ENCODE measurements around the gene PRSS57. TPM values are rescaled to one million over a fixed set of nuclear protein-coding genes. Genes with fewer than 3 reads are reported as not detected.
A peak's percentile ranks its signal among the peaks of the same experiment; 100 is the strongest.
"Not testable (repeated sequence)": the region's sequence is repeated elsewhere in the genome, so short reads cannot be mapped to it uniquely, and the experiment has no call there.

The PRSS57 gene
- not detected in 2 replicates for polyA plus RNA-seq (2014; cell fraction: cytosol; rRNA removed)
- not detected in 2 replicates for polyA plus RNA-seq (2014; cell fraction: nucleus; rRNA removed)

DNA sequence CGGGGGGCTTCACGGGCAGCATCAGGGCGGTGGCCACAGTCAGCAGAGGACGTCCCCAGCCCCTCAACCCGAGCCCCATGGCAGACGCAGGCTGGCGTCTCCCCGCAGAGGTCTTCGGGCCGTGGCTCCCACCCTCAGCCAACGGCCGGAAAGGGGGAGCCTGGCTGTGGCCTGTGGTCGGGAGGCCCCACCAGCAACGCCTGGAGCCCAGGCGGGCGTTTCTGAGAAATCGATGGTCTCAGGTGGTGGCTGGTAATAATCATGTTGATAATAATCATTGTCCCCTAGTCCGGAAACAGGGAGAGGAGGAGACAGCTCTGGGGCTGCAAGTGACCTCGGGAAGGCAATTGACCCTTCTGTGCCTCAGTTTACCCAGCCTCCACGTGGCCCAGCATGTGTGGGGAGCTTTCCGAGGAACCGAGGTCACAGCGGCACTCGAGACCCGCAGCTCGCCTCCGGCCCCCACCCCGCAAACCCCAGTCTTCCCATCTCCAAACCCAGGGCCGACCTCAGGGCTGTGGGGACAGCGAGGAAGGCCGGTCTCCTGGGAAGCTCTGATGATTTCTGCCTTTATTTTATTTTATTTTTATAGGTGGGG, at the start of gene PRSS57:
Gene PRSS57, minus strand, starts transcription at position 101 of the 598 bp plus-strand sequence. Its CDS starts 22 bp downstream, at position 79.
- DNase-seq (ENCODE audit: low spot score) = no peak

DNA sequence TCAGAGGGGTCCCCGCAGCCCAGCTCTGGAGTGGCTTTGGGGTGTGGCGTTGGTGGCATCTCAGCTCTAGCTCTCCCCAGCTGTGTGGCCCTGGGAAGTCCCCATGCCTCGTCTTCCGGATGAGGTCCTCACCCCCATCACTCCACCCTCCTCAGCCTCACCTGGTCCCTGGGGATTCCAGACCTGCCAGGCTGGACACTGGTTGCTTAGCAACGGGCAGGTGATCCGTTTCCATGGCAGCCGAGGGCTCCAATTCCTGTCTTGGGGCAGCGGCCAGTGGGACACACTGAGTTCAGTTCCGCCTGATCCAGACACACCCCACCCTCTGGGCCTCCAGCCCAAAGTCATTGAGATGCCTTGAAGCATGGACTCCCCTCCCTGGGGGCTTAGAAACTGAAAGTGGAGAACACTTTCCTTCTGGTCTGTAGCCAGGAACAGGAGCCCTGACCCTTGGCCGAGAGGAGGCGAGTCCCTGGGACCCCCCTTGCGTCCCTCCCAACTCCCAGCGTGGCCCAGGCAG, 48.0 kb upstream of the PRSS57 start:
- peak; percentile 58 for DNase-seq (ENCODE audit: low spot score)

DNA sequence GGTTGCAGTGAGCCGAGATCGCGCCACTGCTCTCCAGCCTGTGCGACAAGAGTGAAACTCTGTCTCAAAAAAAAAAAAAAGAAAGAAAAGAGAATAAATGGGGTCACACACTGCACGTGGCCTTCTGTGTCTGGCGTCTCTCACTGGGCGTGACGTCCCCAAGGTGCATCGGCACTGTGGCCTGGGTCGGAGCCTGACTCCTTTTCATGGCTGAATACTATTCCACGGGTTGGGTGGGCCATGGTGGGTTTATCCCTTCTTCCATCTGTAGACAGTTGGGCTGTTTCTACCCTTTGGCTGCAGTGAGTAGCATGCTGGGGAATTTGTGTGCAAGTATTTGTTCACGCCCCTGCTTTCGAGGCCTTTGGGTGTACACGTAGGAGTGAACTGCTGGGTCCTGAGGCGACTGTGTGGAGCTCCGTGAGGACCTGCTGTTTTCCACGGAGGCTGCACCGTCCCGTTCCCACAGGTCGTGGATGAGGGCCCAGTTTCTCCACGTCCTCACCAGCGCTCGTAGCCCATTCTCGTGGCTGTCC, 47.4 kb upstream of the PRSS57 start:
- DNase-seq (ENCODE audit: low spot score) = no peak

DNA sequence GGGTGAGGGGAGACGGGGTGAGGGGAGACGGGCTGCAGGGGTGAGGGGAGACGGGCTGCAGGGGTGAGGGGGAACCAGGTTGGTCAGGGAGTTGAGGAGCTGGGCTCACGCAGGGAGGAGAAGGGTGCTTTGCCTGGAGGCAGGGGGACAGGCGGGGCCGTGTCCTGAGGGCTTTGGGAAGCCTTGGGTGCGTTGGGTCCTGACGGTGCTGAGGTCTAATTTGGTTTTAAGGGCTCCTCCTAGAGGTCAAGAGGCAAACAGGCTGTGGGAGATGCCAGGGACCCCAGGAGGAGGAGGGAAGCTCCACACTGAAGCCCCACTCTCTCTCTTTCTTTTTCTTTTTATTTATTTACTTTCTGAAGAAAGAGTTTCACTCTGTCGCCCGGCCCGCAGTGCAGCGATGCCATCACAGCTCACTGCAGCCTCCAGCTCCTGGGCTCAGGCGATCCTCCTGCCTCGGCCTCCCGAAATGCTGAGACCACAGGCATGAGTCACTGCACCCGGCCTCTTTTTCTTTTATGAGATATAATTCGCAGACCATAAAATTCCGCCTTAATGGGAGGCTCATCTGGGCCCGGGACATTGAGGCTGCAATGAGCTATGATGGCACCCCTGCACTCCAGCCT, 46.4 kb upstream of the PRSS57 start:
- DNase-seq (ENCODE audit: low spot score) = peak; percentile 58

DNA sequence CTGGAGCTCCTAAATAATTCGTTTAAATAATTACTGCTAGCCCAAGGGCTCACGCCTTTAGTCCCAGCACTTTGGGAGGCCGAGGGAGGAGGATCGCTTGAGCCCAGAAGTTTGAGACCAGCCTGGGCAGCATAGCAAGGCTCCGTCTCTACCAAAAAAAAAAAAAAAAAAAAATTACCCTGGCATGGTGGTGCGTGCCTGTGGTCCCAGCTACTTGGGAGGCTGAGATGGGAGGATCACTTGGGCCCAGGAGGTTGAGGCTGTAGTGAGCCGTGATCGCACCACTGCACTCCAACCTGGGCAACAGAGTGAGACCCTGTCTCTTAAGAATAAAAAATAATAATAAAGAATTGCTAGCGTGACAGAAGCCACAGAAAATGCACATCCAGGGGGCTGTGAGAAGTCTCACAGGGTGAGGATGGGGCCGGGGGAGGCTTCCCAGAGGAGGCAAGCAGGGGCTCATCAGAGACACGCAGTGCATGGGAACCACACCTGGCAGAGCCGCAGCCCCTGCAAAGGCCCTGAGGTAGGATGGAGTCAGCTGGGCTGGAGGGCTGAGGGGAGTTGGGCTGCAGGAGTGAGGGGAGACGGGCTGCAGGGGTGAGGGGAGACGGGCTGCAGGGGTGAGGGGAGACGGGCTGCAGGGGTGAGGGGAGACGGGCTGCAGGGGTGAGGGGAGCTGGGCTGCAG, 45.7 kb upstream of the PRSS57 start:
- DNase-seq (ENCODE audit: low spot score) = not testable (repeated sequence)

DNA sequence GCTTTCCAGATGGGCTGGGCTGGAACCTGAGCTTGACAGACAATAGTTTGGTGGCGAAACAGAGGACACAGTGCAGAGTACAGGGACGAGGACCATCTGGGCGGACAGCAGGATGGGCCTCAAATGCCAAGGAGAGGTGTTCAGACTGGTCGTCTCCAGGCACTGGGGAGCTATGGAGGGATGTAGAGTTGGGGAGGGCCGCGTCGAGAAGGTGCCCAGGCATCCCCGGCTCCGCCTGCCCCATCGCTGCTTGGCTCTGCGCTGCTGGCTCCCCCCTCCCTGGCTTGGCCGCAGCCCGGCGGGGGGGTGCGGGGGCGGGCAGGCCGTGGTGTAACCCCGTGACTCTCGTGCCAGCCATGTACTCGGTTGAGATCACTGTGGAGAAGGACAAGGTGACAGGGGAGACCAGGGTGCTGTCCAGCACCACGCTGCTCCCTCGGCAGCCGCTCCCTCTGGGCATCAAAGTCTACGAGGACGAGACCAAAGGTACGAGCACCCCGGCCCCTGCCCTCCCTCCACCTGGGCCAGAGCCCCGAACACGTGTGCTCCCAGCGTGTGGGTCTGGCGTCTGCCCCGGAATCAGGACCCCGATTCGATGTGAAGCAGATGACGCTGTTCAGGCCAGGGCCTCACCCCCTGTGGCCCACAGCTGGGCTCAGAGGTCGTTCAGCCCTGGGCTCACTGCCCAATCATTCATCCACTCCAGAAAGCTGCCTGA, 44.9 kb upstream of the PRSS57 start:
- DNase-seq (ENCODE audit: low spot score) = no peak

DNA sequence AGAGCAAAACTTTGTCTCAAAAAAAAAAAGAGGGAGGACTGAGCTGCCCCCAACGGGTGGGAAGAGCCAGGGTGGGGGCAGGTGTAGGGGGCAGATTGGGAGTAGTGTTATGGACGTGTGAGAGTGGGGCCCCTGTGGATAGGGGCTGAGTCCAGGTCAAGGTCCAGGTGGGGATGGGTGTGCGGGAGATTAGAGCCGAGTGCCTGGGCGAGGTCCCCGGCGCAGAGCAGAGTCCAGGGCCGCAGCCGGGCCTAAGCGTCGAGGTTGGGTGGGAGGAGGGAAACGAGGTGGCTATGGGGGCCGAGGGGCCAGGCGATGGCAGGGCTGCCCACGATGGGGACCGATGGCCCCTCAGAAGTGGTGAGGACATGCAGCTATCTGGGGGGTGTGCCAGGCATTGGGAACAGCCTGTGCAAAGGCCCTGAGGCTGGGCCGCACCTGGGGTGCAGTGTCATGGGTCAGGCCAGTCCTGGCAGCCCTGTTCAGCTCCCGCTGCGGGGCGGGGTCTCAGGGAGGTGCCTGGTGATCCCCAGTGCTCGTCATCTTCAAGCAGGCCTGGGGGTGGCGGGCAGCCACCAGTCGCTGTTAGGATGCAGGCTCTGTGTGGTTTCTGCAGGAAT, 43.4 kb upstream of the PRSS57 start:
- DNase-seq (ENCODE audit: low spot score) = no peak

DNA sequence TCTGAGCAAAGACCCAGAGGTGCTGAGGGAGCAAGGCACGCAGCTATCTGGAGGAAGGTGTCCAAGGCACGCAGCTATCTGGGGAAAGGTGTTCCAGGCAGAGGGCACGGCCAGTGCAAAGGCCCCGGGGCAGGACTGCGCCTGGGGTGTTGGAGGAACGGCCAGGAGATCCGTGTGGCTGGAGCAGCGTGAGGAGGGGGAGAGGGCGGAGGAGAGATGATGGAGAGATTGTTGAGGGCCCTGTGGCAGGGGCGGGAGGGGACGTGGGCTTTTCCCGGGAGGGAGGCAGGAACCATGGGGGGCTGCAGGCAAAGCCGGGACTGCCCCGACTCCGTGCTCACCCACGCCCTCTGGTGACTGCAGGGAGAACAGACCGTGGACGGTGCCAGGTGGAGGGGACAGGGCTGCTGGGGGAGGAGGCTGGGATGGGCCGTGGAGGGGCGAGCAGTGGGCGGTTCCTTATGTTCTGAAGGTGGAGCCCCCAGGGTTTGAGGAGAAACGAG, 42.4 kb upstream of the PRSS57 start:
- DNase-seq (ENCODE audit: low spot score) = peak; percentile 57

DNA sequence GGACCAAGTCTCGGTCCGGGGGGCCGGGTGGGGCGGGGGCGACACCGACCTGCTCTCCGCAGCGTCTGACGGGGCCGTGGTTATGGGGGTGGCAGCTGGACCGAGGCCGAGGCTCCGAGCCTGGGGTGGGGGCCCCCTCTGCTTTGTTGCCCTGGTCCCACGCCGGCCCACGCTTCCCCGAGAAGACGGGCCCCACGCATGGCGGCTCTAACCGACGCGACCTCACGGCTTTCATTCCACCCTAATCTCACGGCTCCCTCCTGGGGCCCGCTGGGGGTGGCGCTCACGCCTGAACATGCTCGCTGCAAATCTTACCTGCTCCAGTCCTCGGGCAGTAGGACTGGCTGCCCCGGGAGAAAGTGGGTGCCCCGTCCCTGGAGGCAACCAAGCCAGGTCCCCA, 40.9 kb upstream of the PRSS57 start:
- no peak for DNase-seq (ENCODE audit: low spot score)

DNA sequence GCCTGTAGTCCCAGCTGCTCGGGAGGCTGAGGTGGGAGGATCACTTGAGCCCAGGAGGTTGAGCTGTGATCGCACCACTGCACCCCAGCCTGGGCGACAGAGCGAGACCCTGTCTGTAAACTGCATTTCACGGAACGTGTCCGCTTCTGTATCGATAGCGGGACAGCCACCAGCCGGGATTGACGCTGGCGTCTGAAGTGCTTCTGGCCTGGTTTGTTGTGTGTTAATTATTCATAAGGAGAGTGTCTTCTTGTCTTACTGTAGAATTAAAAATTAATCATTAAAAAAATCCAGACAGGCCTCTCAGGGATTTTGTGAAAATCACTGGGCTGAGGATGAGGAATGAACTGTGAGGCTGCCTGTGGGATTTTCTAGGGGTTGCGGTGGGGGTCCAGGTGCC, 39.5 kb upstream of the PRSS57 start:
- no peak for DNase-seq (ENCODE audit: low spot score)

DNA sequence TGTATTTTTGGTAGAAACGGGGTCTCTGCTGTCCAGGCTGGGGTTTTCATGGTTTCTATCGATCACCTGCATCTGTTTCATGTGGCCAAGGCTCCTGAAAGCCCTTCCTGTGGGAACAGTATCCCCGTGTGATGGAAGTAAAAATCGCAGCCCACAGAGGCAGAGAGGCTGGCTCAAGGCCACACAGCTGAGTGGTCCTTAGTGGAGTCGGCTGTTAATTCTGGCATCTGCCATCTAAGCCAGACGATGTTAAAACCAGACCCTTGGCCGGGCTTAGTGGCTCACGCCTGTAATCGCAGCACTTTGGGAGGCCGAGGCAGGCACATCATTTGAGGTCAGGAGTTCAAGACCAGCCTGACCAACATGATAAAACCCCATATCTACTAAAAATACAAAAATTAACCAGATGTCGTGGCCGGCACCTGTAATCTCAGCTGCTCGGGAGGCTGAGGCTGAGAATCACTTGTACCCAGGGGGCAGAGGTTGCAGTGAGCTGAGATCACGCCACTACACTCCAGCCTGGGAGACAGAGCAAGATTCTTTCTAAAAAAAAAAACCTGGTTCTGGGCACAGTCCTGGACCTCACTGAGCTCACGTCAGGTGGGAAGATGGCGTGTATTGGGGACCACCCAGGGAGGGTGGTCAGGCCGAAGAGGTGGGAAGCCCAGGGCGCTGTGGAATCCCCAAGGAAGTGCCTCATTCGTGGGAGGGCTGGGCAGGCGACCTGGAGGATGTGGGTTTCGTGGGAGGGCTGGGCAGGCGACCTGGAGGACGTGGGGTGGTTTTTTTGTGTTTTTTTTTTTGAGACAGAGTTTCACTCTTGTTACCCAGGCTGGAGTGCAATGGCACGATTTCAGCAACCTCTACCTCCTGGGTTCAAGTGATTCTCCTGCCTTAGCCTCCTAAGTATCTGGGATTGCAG, 37.2 kb upstream of the PRSS57 start:
- DNase-seq (ENCODE audit: low spot score) = no peak

DNA sequence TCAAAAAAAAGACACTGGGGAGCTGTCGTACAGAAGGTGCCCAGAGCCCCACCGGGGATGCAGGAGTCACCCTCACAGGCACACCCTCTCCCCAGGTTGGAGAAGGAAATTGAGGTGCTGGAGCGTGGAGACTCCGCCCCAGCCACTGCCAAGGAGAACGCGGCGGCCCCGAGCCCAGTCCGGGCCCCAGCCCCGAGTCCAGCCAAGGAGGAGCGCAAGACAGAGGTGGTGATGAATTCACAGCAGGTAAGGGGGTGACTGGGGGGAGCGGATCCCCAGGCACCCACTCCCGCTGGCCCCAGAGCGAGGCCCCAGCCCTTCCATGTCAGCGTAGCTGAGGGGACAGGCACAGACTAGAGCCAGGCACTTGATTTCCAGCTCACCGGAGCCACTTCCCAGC, 35.7 kb upstream of the PRSS57 start:
- DNase-seq (ENCODE audit: low spot score) = no peak

DNA sequence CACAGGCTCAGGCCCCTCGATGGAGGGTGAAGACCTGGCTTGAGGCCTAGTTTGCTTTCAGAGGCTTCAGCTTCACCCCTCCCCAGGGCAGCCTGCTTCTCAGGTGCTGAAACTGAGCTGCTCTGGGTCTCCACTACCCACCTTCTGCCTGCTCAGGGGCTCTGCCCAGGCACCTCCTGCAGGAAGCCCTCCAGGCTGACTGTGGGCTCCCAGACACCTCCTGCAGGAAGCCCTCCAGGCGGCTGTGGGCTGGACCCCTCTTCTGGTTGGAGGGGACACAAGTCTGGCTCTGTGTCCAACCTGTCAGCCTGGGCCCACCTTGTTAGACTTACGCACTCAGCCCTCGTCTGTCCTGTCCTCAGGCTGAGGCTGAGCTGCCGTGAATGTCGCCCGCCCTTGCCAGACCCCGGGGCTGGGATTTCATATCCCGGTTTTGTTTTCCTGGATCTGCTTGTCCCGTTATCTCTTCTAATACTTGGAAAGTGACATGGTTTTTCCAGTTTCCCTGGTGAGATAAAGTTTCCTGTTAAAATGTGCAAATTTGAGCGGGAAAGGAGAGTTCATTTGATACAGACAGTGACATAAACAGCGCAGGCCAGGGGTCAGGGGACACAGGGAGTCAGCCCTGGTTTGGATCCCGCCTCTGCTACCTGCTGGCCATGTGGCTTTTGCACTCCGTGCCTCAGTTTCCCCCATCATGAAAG, 34.9 kb upstream of the PRSS57 start:
- DNase-seq (ENCODE audit: low spot score) = no peak

DNA sequence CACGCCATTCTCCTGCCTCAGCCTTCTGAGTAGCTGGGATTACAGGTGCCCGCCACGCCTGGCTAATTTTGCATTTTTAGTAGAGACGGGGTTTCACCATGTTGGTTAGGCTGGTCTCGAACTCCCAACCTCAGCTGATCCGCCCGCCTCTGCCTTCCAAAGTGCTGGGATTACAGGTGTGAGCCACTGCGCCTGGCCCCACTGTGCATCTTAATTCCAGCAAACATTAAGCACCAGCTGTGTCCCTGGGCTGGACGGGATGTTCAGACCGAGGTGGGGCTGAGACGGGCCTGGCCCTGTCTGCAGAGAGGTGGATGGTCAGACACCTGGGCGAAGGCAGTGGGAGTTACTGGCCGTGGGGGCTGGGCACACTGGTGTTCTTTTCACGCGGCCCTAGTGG, 34.3 kb upstream of the PRSS57 start:
- DNase-seq (ENCODE audit: low spot score) = not testable (repeated sequence)

DNA sequence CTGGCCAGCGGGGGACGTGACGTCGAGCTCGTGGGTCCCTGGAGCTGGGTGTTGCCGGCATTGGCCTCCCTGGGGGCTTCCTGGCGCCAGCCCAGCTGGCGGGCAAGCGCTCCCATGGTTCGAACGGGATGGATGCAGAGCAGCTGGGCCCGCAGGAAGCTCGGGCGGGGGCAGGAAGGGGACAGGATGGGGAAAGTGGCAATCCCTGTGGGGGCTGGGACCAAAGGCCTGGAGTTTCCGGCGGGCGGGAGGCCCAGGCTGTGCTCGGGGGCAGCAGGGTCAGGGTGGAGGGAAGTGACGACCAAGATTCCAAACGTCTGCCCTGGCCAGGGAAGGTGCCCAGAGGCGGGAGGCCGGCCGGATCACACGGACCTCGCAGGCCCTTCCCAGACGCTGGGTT, 32.8 kb upstream of the PRSS57 start:
- DNase-seq (ENCODE audit: low spot score) = no peak

DNA sequence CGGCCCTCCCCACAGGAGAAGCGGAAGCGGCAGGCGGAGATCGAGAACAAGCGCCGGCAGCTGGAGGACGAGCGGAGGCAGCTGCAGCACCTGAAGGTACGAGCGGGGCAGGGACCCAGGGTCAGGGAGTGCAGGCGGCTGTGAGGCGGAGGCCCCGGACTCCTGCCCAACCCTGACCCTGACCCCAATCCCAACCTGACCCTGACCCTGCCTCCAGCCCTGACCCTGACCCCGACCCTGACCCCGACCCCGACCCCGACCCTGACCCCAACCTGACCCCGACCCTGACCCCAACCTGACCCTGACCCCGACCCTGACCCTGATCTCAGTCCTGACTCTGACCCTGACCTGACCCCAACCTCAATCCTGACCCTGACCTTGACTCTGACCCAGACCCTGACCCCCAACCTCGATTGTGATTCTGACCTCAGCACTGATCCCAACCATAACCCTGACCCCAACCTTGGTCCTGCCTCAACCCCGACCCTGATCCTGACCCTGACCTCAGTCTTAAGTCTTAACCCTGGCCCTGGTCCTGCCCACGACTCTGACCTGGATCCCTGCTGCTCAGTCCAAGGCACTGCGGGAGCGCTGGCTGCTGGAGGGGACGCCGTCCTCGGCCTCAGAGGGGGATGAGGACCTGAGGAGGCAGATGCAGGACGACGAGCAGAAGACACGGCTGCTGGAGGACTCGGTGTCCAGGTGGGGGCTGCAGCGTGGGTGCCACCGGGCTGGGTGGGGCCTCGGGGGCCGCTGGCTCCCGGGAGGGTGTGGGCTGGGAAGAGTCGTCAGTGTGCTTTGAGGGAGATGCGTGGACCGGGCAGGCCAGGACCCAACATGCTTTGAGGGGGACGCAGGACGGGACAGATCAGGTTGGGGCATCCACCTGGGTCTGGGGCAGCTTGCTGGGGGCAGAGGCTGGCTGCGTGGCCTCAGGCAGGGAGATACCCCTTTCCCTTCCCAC, 32.0 kb upstream of the PRSS57 start:
- no peak for DNase-seq (ENCODE audit: low spot score)

DNA sequence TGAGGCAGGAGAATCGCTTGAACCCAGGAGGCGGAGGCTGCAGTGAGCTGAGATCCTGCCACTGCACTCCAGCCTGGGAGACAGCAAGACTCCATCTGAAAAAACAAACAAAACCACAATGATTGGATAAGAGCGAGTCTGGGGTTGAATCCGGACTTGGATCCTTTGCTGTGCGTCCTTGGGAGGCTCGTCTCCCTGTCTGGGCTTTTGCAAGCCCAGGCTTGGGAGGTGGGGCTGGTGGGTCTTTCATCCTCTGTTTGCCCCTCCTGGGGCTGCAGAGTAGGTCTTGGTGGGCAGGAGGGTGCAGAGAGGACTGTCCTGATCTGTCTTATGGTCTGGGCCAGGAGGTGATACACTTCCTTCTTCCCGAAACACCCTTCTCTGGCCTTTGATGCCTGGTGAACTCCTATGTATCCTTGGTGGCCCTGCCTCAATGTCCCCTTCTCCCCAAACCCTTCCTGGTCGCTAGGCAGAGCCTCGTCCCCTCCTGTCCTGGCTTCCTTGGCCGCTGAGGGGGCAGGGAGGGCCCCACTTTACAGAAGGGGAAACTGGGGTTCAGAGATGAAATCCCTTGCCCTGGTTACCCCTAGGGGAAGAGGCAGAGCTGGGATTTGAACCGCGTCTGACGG, 30.3 kb upstream of the PRSS57 start:
- no peak for DNase-seq (ENCODE audit: low spot score)

DNA sequence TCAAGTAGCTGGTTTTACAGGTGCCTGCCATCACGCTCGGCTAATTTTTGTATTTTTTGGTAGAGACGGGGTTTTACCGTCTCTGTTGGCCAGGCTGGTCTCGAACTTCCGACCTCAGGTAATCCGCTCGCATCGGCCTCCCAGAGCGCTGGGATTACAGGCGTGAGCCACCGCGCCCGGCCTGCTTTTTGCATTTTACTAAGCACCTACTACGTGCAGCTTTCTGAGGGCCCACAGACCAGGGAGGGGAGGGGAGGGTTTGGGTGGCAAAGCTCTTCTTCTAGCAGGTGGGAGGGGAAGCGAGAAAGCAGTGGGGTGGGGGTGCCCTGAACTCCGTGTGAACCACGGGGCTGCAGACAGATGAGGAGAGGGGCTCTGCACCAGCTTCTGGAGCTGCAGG, 28.5 kb upstream of the PRSS57 start:
- DNase-seq (ENCODE audit: low spot score) = no peak
